ENCODE data around the gene CDV3. TPM values are rescaled to one million over a fixed set of nuclear protein-coding genes. Genes with fewer than 3 reads are reported as not detected.

Gene CDV3
- total and polyA plus RNA-seq, 10 of the 15 experiments (the other 5 are each of a cell fraction or from before 2014, with no cell fraction given) = 42.3 to 466 (median 136) TPM

DNA sequence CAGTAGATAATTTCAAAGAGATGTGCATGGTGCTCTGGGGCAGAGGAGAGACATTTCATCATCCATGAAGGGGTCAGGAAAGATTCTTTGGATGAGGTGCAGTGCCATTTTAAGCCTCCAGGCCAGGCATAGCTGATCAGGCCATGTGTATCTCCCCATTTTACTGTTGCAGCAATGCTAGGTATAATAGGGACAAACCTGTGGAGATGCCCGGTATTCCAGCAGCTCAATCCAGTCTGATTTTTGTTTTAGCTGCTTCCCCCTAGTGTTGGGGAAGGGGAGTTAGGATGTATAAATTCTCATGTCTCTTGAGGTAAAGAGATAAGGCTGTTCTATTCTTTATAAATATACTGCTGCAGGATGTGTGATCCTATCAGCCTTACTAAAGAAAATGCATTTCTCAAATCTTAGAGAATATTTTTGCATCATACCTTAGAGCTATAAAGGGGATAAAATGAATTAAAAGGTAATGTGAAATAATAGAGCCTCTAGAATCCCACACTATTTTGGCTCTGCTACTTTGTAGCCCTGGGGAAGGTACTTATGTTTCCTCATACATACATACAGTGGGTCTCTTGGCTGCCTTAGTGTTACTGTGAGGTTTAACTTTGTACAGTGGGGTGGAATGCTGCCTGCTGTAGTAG is 5.2 kb downstream of the CDV3 start (continued):
- TF ChIP-seq YY1 (IDR thresholded peaks at IDR 0.05; ENCODE audit: low read depth, low read length) (no peak), POLR2AphosphoS5 (IDR thresholded peaks at IDR 0.05; ENCODE audit: low read length) (peak; percentile 50; the same call in 1 of the 2 replicates), NR2F1 (conservative IDR thresholded peaks at IDR 0.05) (no peak), GABPA (IDR thresholded peaks at IDR 0.05; ENCODE audit: low read depth) (no peak), ZNF384 (IDR thresholded peaks at IDR 0.05; ENCODE audit: borderline replicate concordance, low read depth, low read length) (no peak), KDM1A (IDR thresholded peaks at IDR 0.05; ENCODE audit: borderline replicate concordance) (no peak)

DNA sequence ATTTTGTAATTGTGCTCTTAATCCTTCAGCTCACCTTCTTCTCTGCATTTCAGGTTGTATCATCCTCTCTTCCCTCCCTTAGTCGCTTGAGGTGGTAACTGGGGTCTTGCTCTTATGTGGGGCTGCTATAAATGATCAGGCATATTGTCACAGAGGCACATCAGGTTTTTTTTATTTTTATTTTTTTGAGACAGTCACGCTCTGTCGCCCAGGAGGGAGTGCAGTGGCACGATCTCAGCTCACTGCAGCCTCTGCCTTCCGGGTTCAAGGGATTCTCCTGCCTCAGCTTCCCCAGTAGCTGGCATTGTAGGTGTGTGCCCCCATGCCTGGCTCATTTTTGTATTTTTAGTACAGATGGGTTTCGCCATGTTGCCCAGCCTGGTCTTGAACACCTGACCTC is 9.9 kb downstream of the CDV3 start:
- DNase-seq (ENCODE audit: low read depth, low spot score) (no peak), FAIRE-seq (no peak), ATAC-seq (no peak)
- Histone ChIP-seq H3K27me3 (replicated peaks in 1 of 2; ENCODE audit: control insufficient read depth in 2 of 2, insufficient read depth in 2 of 2, low read length in 1 of 2) (no peaks in the 10 kb centered on the region), H3K9me3 (replicated peaks; ENCODE audit: control insufficient read depth, insufficient read depth, low read length) (no peaks in the 10 kb centered on the region), H3K4me3 (no peak overlapping the region), H3K79me2 (ENCODE audit: control insufficient read depth, insufficient read depth, low read length) (peaks cover 74% of the 10 kb centered on the region), H3K4me2 (ENCODE audit: control insufficient read depth, insufficient read depth) (peak overlapping the region; percentile 31; the same call in 1 of the 2 replicates), H2AFZ (ENCODE audit: control insufficient read depth, low read depth, low read length) (no peak overlapping the region), H3K27ac (ENCODE audit: control insufficient read depth, insufficient read depth) (no peak overlapping the region), H4K20me1 (ENCODE audit: control insufficient read depth, insufficient read depth) (no peaks in the 10 kb centered on the region), H3K36me3 (ENCODE audit: control insufficient read depth in 2 of 2, insufficient read depth in 2 of 2, low read length in 1 of 2) (peaks cover 10 to 59% of the 10 kb centered on the region in 2 experiments), H3K4me1 (ENCODE audit: control insufficient read depth, insufficient read depth, low read length) (peaks cover 37% of the 10 kb centered on the region), H3K9ac (ENCODE audit: control insufficient read depth, insufficient read depth, low read length) (no peak overlapping the region; the same call in 1 of the 2 replicates)
- intact Hi-C loops (cut with micrococcal nuclease; ENCODE audit: unreplicated experiment) = no loop called here
- WGBS (ENCODE audit: insufficient coverage, insufficient replicate concordance, low lambda C conversion rate, missing lambda C conversion rate) = 94% methylated on average over 6 of the region's 6 CpGs
- BruUV-seq (replicated peaks) = TSS peak; percentile 1
- ChIA-PET SMC1A (ENCODE audit: uncharacterized antibody, unreplicated experiment) (interaction anchor here (1.0 to 1.4 kb wide), 3 partner anchors 9 to 114 kb away, joined by 3 to 6 read pairs (median 3); no protein-coding TSS in a partner anchor), RAD21 (ENCODE audit: unreplicated experiment) (interaction anchor here (1.1 kb wide), 1 partner anchor 12 kb away, joined by 4 read pairs; no protein-coding TSS in a partner anchor), CTCF (interaction anchor here (1.1 kb wide), 1 partner anchor 10 kb away, joined by 4 read pairs; the partner anchor contains the start of gene CDV3), POLR2A (interaction anchor here (1.3 kb wide), 1 partner anchor 104 kb away, joined by 3 read pairs; no protein-coding TSS in a partner anchor)
- in situ Hi-C loops (cut with MboI) = no loop called here
- TF ChIP-seq, protein P1, sequence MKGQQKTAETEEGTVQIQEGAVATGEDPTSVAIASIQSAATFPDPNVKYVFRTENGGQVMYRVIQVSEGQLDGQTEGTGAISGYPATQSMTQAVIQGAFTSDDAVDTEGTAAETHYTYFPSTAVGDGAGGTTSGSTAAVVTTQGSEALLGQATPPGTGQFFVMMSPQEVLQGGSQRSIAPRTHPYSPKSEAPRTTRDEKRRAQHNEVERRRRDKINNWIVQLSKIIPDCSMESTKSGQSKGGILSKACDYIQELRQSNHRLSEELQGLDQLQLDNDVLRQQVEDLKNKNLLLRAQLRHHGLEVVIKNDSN (IDR thresholded peaks at IDR 0.05; ENCODE audit: borderline replicate concordance, extremely low read length, insufficient read depth, low read depth, low read length) = no peak
- TF ChIP-seq POLR2AphosphoS5 (IDR thresholded peaks at IDR 0.05; ENCODE audit: low read length) = peak; percentile 63; the same call in 1 of the 2 replicates
- no peak for TF ChIP-seq SIN3A (IDR thresholded peaks at IDR 0.05; ENCODE audit: low read depth, low read length)
- TF ChIP-seq, protein P2, sequence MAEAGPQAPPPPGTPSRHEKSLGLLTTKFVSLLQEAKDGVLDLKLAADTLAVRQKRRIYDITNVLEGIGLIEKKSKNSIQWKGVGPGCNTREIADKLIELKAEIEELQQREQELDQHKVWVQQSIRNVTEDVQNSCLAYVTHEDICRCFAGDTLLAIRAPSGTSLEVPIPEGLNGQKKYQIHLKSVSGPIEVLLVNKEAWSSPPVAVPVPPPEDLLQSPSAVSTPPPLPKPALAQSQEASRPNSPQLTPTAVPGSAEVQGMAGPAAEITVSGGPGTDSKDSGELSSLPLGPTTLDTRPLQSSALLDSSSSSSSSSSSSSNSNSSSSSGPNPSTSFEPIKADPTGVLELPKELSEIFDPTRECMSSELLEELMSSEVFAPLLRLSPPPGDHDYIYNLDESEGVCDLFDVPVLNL (IDR thresholded peaks at IDR 0.05; ENCODE audit: low read depth, low read length) = no peak
- TF ChIP-seq CHD2 (IDR thresholded peaks at IDR 0.05; ENCODE audit: borderline replicate concordance, low read depth, low read length) = no peak
- no peak for TF ChIP-seq JUND (IDR thresholded peaks at IDR 0.05; ENCODE audit: low read depth, low read length)
- TF ChIP-seq HDGF (IDR thresholded peaks at IDR 0.05) = 0 out of 2 replicates have a peak, but pooled peaks have one; percentile 35
- peak; percentile 90; the same call in 1 of the 2 replicates for TF ChIP-seq PAX5 (IDR thresholded peaks at IDR 0.05; ENCODE audit: borderline replicate concordance, low read depth, low read length)
- TF ChIP-seq, protein P3, sequence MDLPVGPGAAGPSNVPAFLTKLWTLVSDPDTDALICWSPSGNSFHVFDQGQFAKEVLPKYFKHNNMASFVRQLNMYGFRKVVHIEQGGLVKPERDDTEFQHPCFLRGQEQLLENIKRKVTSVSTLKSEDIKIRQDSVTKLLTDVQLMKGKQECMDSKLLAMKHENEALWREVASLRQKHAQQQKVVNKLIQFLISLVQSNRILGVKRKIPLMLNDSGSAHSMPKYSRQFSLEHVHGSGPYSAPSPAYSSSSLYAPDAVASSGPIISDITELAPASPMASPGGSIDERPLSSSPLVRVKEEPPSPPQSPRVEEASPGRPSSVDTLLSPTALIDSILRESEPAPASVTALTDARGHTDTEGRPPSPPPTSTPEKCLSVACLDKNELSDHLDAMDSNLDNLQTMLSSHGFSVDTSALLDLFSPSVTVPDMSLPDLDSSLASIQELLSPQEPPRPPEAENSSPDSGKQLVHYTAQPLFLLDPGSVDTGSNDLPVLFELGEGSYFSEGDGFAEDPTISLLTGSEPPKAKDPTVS (IDR thresholded peaks at IDR 0.05; ENCODE audit: low read depth, low read length) = no peak

Data from GM12878 (cell line).